Fibroblast of lung (primary cell): ENCODE measurements around the gene EPN3. TPM values are rescaled to one million over a fixed set of nuclear protein-coding genes. Genes with fewer than 3 reads are reported as not detected.

ENCODE experiments used
- DNase-seq, 2 donors: peaks; one replicate each; pipeline versions ENCODE4 v3.0.0 to v3.0.0-alpha.2; 2010; ENCODE audit warnings: low read depth in 2 of 2
- H2AFZ ChIP-seq: 2 replicates; pipeline ENCODE4 v1.5.1; 2012; ENCODE audit warnings: low read length, control low read depth, inconsistent platforms
- H3K27ac ChIP-seq: 2 replicates; pipeline ENCODE4 v1.5.1; 2011; ENCODE audit warnings: low read length, control low read depth; ENCODE audit not compliant: insufficient read depth
- H3K27me3 ChIP-seq: 2 replicates; pipeline ENCODE4 v1.5.1; 2011; ENCODE audit warnings: mild to moderate bottlenecking, low read length; ENCODE audit not compliant: control insufficient read depth, insufficient read depth
- H3K36me3 ChIP-seq: 2 replicates; pipeline ENCODE4 v1.5.1; 2011; ENCODE audit warnings: low read length; ENCODE audit not compliant: control insufficient read depth, insufficient read depth
- H3K4me1 ChIP-seq: 2 replicates; pipeline ENCODE4 v1.5.1; 2011; ENCODE audit warnings: low read length; ENCODE audit not compliant: control insufficient read depth, insufficient read depth; ENCODE audit errors: extremely low read depth
- H3K4me2 ChIP-seq: 2 replicates; pipeline ENCODE4 v1.5.1; 2011; ENCODE audit warnings: low read length, control low read depth; ENCODE audit not compliant: insufficient read depth; ENCODE audit errors: extremely low read depth
- H3K4me3 ChIP-seq, 4 experiments: fragments of 200-600 bp in 1 of 4; sonication (generic) in 1 of 4; replicated peaks in 1 of 4; 2 replicates each; pipeline ENCODE4 v1.5.1; 2011 to 2016; ENCODE audit warnings: low read length in 4 of 4, low read depth in 3 of 4, mild to moderate bottlenecking in 3 of 4, control low read depth in 2 of 4, inconsistent platforms in 1 of 4, mixed read lengths in 1 of 4; ENCODE audit not compliant: insufficient read depth in 1 of 4; ENCODE audit errors: control extremely low read depth in 1 of 4
- H3K79me2 ChIP-seq: 2 replicates; pipeline ENCODE4 v1.5.1; 2012; ENCODE audit warnings: mild to moderate bottlenecking, low read length, inconsistent platforms; ENCODE audit not compliant: control insufficient read depth, insufficient read depth
- H3K9ac ChIP-seq: 2 replicates; pipeline ENCODE4 v1.5.1; 2011; ENCODE audit warnings: mild to moderate bottlenecking, low read length, control low read depth; ENCODE audit not compliant: insufficient read depth
- H3K9me3 ChIP-seq: 2 replicates; pipeline ENCODE4 v1.5.1; 2012; ENCODE audit warnings: low read depth, low read length; ENCODE audit not compliant: control insufficient read depth, insufficient read depth
- H4K20me1 ChIP-seq: 2 replicates; pipeline ENCODE4 v1.5.1; 2011; ENCODE audit warnings: low read length; ENCODE audit not compliant: control insufficient read depth, insufficient read depth; ENCODE audit errors: extremely low read depth
- CTCF ChIP-seq, 2 donors: IDR thresholded peaks in 1 of 2; conservative IDR thresholded peaks in 1 of 2; 1 replicate in 1 of 2; 2 replicates in 1 of 2; pipeline ENCODE4 v1.5.1; 2011 to 2012; ENCODE audit warnings: low read length in 2 of 2, control low read depth in 1 of 2, inconsistent platforms in 1 of 2, low read depth in 1 of 2, mild to moderate bottlenecking in 1 of 2
- EZH2 ChIP-seq: IDR thresholded peaks from 2 replicates; pipeline ENCODE4 v1.5.1; 2012; ENCODE audit warnings: low read length, control low read depth, mild to moderate bottlenecking; ENCODE audit errors: missing control alignments
- polyA plus RNA-seq, 2 donors: library from polyadenylated mRNA; depleted of rRNA in 1 of 2; stranded (reverse) in 1 of 2; unstranded in 1 of 2; fragments of >200 nt; gene quantifications; 2 replicates each; pipeline ENCODE4 v1.2.1, GENCODE V29; 2011 to 2012; ENCODE audit warnings: missing spikeins in 1 of 2
- total RNA-seq: library from RNA; depleted of rRNA; stranded (reverse); fragments of >200 nt; gene quantifications from 2 replicates; pipeline ENCODE4 v1.2.1, GENCODE V29; 2014

EPN3 gene
- total and polyA plus RNA-seq, 2 donors (not counting 1 experiment from before 2014, with no cell fraction given), result not detected

GRCh38 chr17:50537721-50538548, 5.4 kb downstream of the EPN3 start:
- H4K20me1 ChIP-seq, result no peaks in the 10 kb centered on the region
- TF ChIP-seq EZH2, result no peak
- no peak for TF ChIP-seq CTCF (conservative IDR thresholded peaks at IDR 0.05 in 1 of 2, IDR thresholded peaks at IDR 0.05 in 1 of 2; ENCODE audit: low read depth in 1 of 2, low read length in 2 of 2)
- no peak for DNase-seq
- H3K36me3 ChIP-seq, result no peaks in the 10 kb centered on the region
- no peak overlapping the region for H3K9ac ChIP-seq
- no peak overlapping the region for H3K27ac ChIP-seq
- no peak overlapping the region for H3K4me3 ChIP-seq
- H3K9me3 ChIP-seq, result no peaks in the 10 kb centered on the region
- no peak overlapping the region for H2AFZ ChIP-seq
- peaks cover 7% of the 10 kb centered on the region for H3K27me3 ChIP-seq
- H3K4me2 ChIP-seq, result no peak overlapping the region
- peaks cover 5% of the 10 kb centered on the region for H3K4me1 ChIP-seq
- H3K79me2 ChIP-seq, result no peaks in the 10 kb centered on the region

- no peak overlapping the region for H3K4me2 ChIP-seq
- no peaks in the 10 kb centered on the region for H3K36me3 ChIP-seq
- H3K79me2 ChIP-seq, result no peaks in the 10 kb centered on the region
- H2AFZ ChIP-seq, result no peak overlapping the region
- no peak overlapping the region for H3K9ac ChIP-seq
- no peak for DNase-seq
- H3K4me3 ChIP-seq, result no peak overlapping the region
- peaks cover 7% of the 10 kb centered on the region for H3K4me1 ChIP-seq
- H3K27me3 ChIP-seq, result no peaks in the 10 kb centered on the region
- no peaks in the 10 kb centered on the region for H3K9me3 ChIP-seq
- no peaks in the 10 kb centered on the region for H4K20me1 ChIP-seq
- no peak overlapping the region for H3K27ac ChIP-seq
- TF ChIP-seq CTCF (conservative IDR thresholded peaks at IDR 0.05 in 1 of 2, IDR thresholded peaks at IDR 0.05 in 1 of 2; ENCODE audit: low read depth in 1 of 2, low read length in 2 of 2) (no peak), EZH2 (no peak)
Measured at GRCh38 chr17:50538549-50539410, 6.2 kb downstream of the EPN3 start.
